HFFc6 (cell line): Measurements from ENCODE around the gene STEAP3. TPM values are rescaled to one million over a fixed set of nuclear protein-coding genes. Genes with fewer than 3 reads are reported as not detected.

Source experiments
- DNase-seq: peaks from one replicate; pipeline ENCODE4 v3.0.0-alpha.2; 2018
- H3K27ac Mint-ChIP-seq: 2 replicates; pipeline ENCODE4 v1.8.0; 2020; ENCODE audit warnings: mild to moderate bottlenecking, mixed read lengths
- H3K27me3 Mint-ChIP-seq: 2 replicates; pipeline ENCODE4 v1.8.0; 2021; ENCODE audit warnings: mild to moderate bottlenecking, moderate library complexity, mixed read lengths; ENCODE audit not compliant: insufficient read depth
- H3K36me3 Mint-ChIP-seq: 2 replicates; pipeline ENCODE4 v1.8.0; 2021; ENCODE audit warnings: low read depth, mixed read lengths
- H3K4me1 Mint-ChIP-seq: 2 replicates; pipeline ENCODE4 v1.8.0; 2020; ENCODE audit warnings: low read depth, mixed read lengths
- H3K4me3 Mint-ChIP-seq: 2 replicates; pipeline ENCODE4 v1.8.0; 2020; ENCODE audit warnings: mild to moderate bottlenecking, moderate library complexity, mixed read lengths
- H3K9me3 Mint-ChIP-seq: 2 replicates; pipeline ENCODE4 v1.8.0; 2020; ENCODE audit warnings: mild to moderate bottlenecking, mixed read lengths
- total RNA-seq, 6 experiments: library from RNA; stranded (reverse); fragmentation: NEBNext Ultra II Directional; extraction: Animal tissue kit (Norgen Biotek cat#: 25700); gene quantifications; 2 replicates in 1 of 6; 3 replicates in 5 of 6; pipeline ENCODE4 v1.2.3, GENCODE V29; 2021
- TF ChIP-seq, protein P1 (sequence below): fragments of 200-600 bp; sonication (generic); IDR thresholded peaks from 2 replicates; pipeline ENCODE4 v1.5.0; 2021; ENCODE audit warnings: antibody characterized with exemption, mild to moderate bottlenecking

STEAP3 gene
- total RNA-seq, 6 experiments from 2014 or later: 20.7 to 37.3 (median 30.9) TPM

DNA sequence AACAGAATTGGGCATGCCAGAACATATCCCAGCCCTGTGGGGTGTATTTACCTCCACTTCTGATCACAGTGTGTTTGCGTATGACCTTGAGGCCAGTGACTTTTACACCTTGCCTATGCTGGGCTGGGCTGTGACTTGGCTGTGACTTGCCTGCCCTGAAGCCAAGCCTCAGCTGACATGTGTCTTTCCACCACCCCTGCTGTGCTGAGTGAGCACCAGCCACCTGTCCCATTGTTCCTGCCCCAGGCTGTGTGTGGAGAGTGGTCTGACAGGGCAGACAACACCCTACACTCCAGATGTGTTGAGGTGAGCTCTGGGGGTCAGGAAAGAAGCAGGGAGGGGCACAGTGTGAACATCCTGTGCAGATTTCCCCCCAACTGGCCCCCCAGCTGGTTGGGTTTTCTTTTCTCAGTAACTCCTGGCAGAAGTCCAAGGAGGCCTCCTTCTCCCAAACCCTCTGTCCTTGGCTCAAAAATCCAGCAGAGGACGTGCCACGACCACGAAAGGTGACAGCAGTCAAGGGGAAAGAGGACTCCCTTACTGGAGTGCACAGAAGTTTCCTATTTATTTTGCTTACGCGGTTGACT is 5.1 kb upstream of the STEAP3 start:
- Mint-ChIP-seq H3K27ac (no peak overlapping the region), H3K36me3 (no peaks in the 10 kb centered on the region), H3K9me3 (no peaks in the 10 kb centered on the region), H3K4me3 (no peak overlapping the region), H3K27me3 (peaks cover 18% of the 10 kb centered on the region), H3K4me1 (peaks cover 16% of the 10 kb centered on the region)
- peak; percentile 47 for DNase-seq
- TF ChIP-seq, protein P1, sequence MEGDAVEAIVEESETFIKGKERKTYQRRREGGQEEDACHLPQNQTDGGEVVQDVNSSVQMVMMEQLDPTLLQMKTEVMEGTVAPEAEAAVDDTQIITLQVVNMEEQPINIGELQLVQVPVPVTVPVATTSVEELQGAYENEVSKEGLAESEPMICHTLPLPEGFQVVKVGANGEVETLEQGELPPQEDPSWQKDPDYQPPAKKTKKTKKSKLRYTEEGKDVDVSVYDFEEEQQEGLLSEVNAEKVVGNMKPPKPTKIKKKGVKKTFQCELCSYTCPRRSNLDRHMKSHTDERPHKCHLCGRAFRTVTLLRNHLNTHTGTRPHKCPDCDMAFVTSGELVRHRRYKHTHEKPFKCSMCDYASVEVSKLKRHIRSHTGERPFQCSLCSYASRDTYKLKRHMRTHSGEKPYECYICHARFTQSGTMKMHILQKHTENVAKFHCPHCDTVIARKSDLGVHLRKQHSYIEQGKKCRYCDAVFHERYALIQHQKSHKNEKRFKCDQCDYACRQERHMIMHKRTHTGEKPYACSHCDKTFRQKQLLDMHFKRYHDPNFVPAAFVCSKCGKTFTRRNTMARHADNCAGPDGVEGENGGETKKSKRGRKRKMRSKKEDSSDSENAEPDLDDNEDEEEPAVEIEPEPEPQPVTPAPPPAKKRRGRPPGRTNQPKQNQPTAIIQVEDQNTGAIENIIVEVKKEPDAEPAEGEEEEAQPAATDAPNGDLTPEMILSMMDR: peak; percentile 67

DNA sequence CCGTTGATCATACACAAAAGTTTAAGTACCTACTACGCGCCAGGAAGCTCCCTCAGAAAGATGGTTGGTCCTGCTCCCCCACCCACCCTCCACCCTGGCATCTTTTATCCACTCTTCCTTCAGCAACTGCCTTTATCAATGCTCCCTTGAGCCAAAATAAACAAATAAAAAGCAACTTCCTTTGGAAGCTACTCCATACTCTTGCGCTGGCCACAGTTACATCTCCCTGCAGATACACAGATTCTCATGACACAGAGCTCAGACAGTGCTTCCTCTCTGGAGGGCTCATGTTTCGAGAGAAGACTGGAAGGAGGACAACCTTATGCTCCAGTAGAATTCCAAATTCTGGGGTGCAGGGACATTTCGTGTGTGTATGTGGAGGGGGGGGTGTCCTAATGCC is 3.8 kb upstream of the STEAP3 start:
- TF ChIP-seq, protein P1: no peak
- no peak overlapping the region for H3K27ac Mint-ChIP-seq
- no peak overlapping the region for H3K4me3 Mint-ChIP-seq
- DNase-seq: no peak
- H3K9me3 Mint-ChIP-seq: no peaks in the 10 kb centered on the region
- H3K4me1 Mint-ChIP-seq: peaks cover 21% of the 10 kb centered on the region
- H3K27me3 Mint-ChIP-seq: peaks cover 12% of the 10 kb centered on the region
- H3K36me3 Mint-ChIP-seq: no peaks in the 10 kb centered on the region

GRCh38 chr2:119220720-119221301 is 2.8 kb upstream of the STEAP3 start:
- Mint-ChIP-seq H3K9me3 (no peaks in the 10 kb centered on the region), H3K27ac (no peak overlapping the region), H3K36me3 (no peaks in the 10 kb centered on the region), H3K27me3 (peaks cover 11% of the 10 kb centered on the region), H3K4me1 (peaks cover 28% of the 10 kb centered on the region), H3K4me3 (no peak overlapping the region)
- TF ChIP-seq, protein P1: no peak
- DNase-seq: no peak

DNA sequence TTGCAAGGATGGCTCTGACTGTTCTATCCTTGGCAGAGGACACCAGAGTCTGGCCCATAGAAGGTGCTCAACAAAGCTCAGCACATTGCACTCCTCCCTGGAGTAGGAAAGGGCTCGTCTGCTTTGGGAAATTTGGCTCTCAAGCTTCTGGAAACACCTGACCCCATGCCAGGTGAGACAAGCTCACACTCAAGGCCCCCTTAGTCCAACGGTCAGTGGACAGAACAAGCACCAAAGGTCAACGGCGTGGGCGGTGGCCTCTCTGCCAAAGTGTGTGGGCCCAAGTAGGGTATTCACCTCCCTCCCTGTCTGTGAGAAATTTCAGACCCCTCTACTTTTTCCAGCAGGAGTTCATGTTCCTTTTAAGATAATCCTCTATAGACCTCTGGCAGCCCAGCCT is 2.0 kb upstream of the STEAP3 start:
- Mint-ChIP-seq H3K36me3 (no peaks in the 10 kb centered on the region), H3K27ac (no peak overlapping the region), H3K4me3 (no peak overlapping the region), H3K9me3 (no peaks in the 10 kb centered on the region), H3K27me3 (peaks cover 11% of the 10 kb centered on the region), H3K4me1 (peaks cover 31% of the 10 kb centered on the region)
- TF ChIP-seq, protein P1: no peak
- DNase-seq: no peak

DNA sequence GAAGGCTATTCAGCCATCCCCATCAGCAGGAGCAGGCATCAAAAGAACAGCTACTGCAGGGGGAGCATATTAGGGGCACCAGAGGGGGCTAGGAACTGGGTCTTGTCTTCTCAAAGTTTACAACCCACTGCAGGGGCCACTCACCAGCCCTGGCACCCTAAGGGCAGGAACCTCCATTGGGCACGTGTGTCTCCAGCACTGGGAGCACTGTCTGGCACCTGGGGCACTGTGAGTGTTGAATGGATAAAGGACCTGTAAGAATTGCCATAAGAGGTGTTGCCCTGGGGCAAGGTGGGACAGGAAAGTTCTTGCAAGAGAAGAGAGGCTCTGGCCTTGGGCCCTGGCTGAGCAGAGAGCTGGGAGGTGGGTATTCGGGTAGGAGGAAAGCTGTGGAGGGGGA is 1.4 kb upstream of the STEAP3 start:
- Mint-ChIP-seq H3K36me3 (no peaks in the 10 kb centered on the region), H3K27me3 (peaks cover 11% of the 10 kb centered on the region), H3K4me3 (no peak overlapping the region), H3K27ac (no peak overlapping the region), H3K9me3 (no peaks in the 10 kb centered on the region), H3K4me1 (peaks cover 31% of the 10 kb centered on the region)
- TF ChIP-seq, protein P1: no peak
- no peak for DNase-seq
